Astrocyte (in vitro differentiated cells and primary cell): ENCODE measurements around the gene HMG20A. TPM values are rescaled to one million over a fixed set of nuclear protein-coding genes. Genes with fewer than 3 reads are reported as not detected.
A peak's percentile ranks its signal among the peaks of the same experiment; 100 is the strongest.

Experiments
- DNase-seq: peaks from one replicate; pipeline ENCODE4 v3.0.0-alpha.2; 2010; ENCODE audit warnings: low read depth
- FAIRE-seq: peaks from 2 replicates; lab custom pipeline; 2011; peaks lifted over from hg19 to GRCh38; lab: Jason Lieb, UNC
- H2AFZ ChIP-seq: 2 replicates; pipeline ENCODE4 v1.6.0; 2012; ENCODE audit warnings: low read depth, low read length, inconsistent platforms
- H3K27ac ChIP-seq: 2 replicates; pipeline ENCODE4 v1.5.1; 2011; ENCODE audit warnings: low read depth, low read length, inconsistent platforms
- H3K27me3 ChIP-seq: 2 replicates; pipeline ENCODE4 v1.6.0; 2011; ENCODE audit warnings: low read length, inconsistent platforms; ENCODE audit not compliant: insufficient read depth
- H3K36me3 ChIP-seq: 2 replicates; pipeline ENCODE4 v1.5.1; 2011; ENCODE audit warnings: low read length, inconsistent platforms; ENCODE audit not compliant: insufficient read depth
- H3K4me1 ChIP-seq: 2 replicates; pipeline ENCODE4 v1.5.1; 2011; ENCODE audit warnings: low read length, inconsistent platforms; ENCODE audit not compliant: insufficient read depth
- H3K4me2 ChIP-seq: 2 replicates; pipeline ENCODE4 v1.6.0; 2012; ENCODE audit warnings: low read length, inconsistent platforms
- H3K4me3 ChIP-seq: 2 replicates; pipeline ENCODE4 v1.5.1; 2011; ENCODE audit warnings: low read depth, mild to moderate bottlenecking, low read length, inconsistent platforms; ENCODE audit not compliant: insufficient read depth
- H3K79me2 ChIP-seq: 2 replicates; pipeline ENCODE4 v1.6.0; 2012; ENCODE audit warnings: mild to moderate bottlenecking, low read length, inconsistent platforms; ENCODE audit not compliant: insufficient read depth
- H3K9ac ChIP-seq: 2 replicates; pipeline ENCODE4 v1.6.0; 2012; ENCODE audit warnings: mild to moderate bottlenecking, low read length, inconsistent platforms
- H3K9me3 ChIP-seq: 2 replicates; pipeline ENCODE4 v1.5.1; 2012; ENCODE audit warnings: low read depth, mild to moderate bottlenecking, low read length, inconsistent platforms; ENCODE audit not compliant: insufficient read depth
- H4K20me1 ChIP-seq: 2 replicates; pipeline ENCODE4 v1.6.0; 2012; ENCODE audit warnings: low read length, inconsistent platforms; ENCODE audit not compliant: insufficient read depth
- H3K27ac Mint-ChIP-seq: one replicate; pipeline ENCODE4 v1.8.0; 2021; ENCODE audit warnings: mild to moderate bottlenecking, mixed read lengths; ENCODE audit not compliant: unreplicated experiment
- H3K27me3 Mint-ChIP-seq: one replicate; pipeline ENCODE4 v1.8.0; 2021; ENCODE audit warnings: low read depth, mixed read lengths; ENCODE audit not compliant: unreplicated experiment
- H3K36me3 Mint-ChIP-seq: one replicate; pipeline ENCODE4 v1.8.0; 2021; ENCODE audit warnings: low read depth, mixed read lengths; ENCODE audit not compliant: unreplicated experiment
- H3K4me1 Mint-ChIP-seq: one replicate; pipeline ENCODE4 v1.8.0; 2021; ENCODE audit warnings: low read depth, mixed read lengths; ENCODE audit not compliant: unreplicated experiment
- H3K4me3 Mint-ChIP-seq: one replicate; pipeline ENCODE4 v1.8.0; 2021; ENCODE audit warnings: mild to moderate bottlenecking, moderate library complexity, mixed read lengths; ENCODE audit not compliant: unreplicated experiment
- H3K9me3 Mint-ChIP-seq: one replicate; pipeline ENCODE4 v1.8.0; 2021; ENCODE audit warnings: mild to moderate bottlenecking, mixed read lengths; ENCODE audit not compliant: unreplicated experiment
- EZH2 ChIP-seq: IDR thresholded peaks from 2 replicates; pipeline ENCODE4 v1.6.1; 2012; ENCODE audit warnings: mild to moderate bottlenecking, low read length, inconsistent platforms; ENCODE audit not compliant: insufficient read depth
- total RNA-seq: library from RNA; stranded (reverse); gene quantifications from 2 replicates; pipeline ENCODE4 v1.2.1, GENCODE V29; 2021
- TF ChIP-seq, protein P1 (sequence below): IDR thresholded peaks from 2 replicates; pipeline ENCODE4 v1.5.1; 2011; ENCODE audit warnings: low read depth, mild to moderate bottlenecking, inconsistent platforms, low read length, moderate library complexity; ENCODE audit not compliant: insufficient read depth

Gene HMG20A
- total RNA-seq, 1 donor from 2014 or later: 47.4 TPM

DNA sequence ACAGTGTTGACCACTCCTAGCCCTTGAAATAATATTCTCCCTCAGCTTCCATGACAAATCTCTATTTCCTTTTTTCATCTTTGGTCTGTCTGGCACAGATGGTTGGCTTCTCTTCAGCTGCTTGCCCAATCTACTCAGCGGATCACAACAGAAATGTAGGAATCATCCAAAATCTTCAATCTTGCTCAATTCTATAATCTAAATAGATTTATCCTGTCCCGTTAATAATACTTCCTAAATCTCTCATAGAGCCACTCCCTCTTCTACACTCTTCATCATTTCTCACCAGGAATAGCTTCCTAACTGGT lies 4.6 kb upstream of the HMG20A start:
- Histone ChIP-seq H3K9ac (no peak overlapping the region), H3K27me3 (no peaks in the 10 kb centered on the region), H3K4me1 (peaks cover 12% of the 10 kb centered on the region), H3K4me2 (no peak overlapping the region), H2AFZ (no peak overlapping the region), H3K9me3 (no peaks in the 10 kb centered on the region), H3K79me2 (peaks cover 89% of the 10 kb centered on the region), H3K27ac (no peak overlapping the region), H4K20me1 (peaks cover 66% of the 10 kb centered on the region), H3K36me3 (no peaks in the 10 kb centered on the region), H3K4me3 (no peak overlapping the region)
- Mint-ChIP-seq H3K36me3 (no peaks in the 10 kb centered on the region), H3K27ac (no peak overlapping the region), H3K4me3 (no peak overlapping the region), H3K4me1 (peaks cover 14% of the 10 kb centered on the region), H3K27me3 (no peaks in the 10 kb centered on the region), H3K9me3 (no peaks in the 10 kb centered on the region)
- no peak for TF ChIP-seq EZH2
- TF ChIP-seq, protein P1, sequence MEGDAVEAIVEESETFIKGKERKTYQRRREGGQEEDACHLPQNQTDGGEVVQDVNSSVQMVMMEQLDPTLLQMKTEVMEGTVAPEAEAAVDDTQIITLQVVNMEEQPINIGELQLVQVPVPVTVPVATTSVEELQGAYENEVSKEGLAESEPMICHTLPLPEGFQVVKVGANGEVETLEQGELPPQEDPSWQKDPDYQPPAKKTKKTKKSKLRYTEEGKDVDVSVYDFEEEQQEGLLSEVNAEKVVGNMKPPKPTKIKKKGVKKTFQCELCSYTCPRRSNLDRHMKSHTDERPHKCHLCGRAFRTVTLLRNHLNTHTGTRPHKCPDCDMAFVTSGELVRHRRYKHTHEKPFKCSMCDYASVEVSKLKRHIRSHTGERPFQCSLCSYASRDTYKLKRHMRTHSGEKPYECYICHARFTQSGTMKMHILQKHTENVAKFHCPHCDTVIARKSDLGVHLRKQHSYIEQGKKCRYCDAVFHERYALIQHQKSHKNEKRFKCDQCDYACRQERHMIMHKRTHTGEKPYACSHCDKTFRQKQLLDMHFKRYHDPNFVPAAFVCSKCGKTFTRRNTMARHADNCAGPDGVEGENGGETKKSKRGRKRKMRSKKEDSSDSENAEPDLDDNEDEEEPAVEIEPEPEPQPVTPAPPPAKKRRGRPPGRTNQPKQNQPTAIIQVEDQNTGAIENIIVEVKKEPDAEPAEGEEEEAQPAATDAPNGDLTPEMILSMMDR: no peak
- no peak for FAIRE-seq
- peak; percentile 36 for DNase-seq

DNA sequence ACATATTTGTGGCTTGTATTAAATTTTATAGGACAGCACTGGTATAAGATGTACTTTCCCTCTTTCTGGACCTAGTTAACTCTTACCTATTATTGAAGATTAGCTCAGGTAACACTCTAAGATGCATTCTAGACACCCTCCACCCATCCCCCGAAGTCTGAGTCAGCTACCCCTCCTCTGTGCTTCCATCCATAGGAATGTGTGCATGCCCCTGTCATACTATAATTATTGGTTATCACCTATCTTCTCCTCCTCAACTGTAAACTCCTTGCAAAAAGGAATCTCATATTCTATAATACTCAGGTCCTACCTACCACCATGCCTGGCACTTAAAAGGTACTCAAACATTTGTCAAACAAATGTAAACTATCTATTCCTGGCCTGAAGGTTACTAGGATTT lies 3.7 kb upstream of the HMG20A start:
- Mint-ChIP-seq H3K27ac (no peak overlapping the region), H3K9me3 (no peaks in the 10 kb centered on the region), H3K4me1 (peaks cover 14% of the 10 kb centered on the region), H3K4me3 (no peak overlapping the region), H3K27me3 (no peaks in the 10 kb centered on the region), H3K36me3 (no peaks in the 10 kb centered on the region)
- Histone ChIP-seq H3K27me3 (no peaks in the 10 kb centered on the region), H2AFZ (no peak overlapping the region), H3K9ac (no peak overlapping the region), H3K4me3 (no peak overlapping the region), H3K79me2 (peaks cover 89% of the 10 kb centered on the region), H3K9me3 (no peaks in the 10 kb centered on the region), H3K27ac (no peak overlapping the region), H3K4me1 (peaks cover 19% of the 10 kb centered on the region), H3K4me2 (peak overlapping the region; percentile 26), H3K36me3 (no peaks in the 10 kb centered on the region), H4K20me1 (peaks cover 58% of the 10 kb centered on the region)
- DNase-seq: no peak
- TF ChIP-seq, protein P1: no peak
- TF ChIP-seq EZH2: no peak
- no peak for FAIRE-seq

DNA sequence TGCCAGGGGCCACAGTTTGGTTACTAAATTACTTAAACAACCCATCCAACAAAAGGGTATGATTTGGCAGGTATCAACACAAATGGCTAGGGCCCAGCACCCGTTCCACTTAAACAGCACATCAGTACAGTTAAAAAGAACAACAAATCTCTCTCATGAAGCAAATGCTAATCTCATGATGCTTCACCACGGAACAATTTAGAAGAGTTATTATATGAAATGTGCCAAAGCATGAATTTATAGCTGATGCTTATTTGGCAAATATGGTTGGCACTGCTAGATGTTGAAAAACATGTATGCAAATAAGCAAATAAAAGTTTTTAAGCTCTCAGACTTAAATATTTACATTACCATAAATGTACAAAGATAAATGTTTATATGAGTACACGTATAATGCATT lies 3.1 kb upstream of the HMG20A start:
- H3K9me3 ChIP-seq: no peaks in the 10 kb centered on the region
- H3K27me3 Mint-ChIP-seq: no peaks in the 10 kb centered on the region
- H3K4me1 ChIP-seq: peaks cover 19% of the 10 kb centered on the region
- no peaks in the 10 kb centered on the region for H3K36me3 ChIP-seq
- no peak overlapping the region for H2AFZ ChIP-seq
- DNase-seq (peak; percentile 13), FAIRE-seq (no peak)
- no peaks in the 10 kb centered on the region for H3K27me3 ChIP-seq
- no peak overlapping the region for H3K27ac Mint-ChIP-seq
- peak overlapping the region; percentile 85 for H3K4me2 ChIP-seq
- TF ChIP-seq EZH2: no peak
- TF ChIP-seq, protein P1: no peak
- H3K9ac ChIP-seq: peak overlapping the region; percentile 96
- H3K36me3 Mint-ChIP-seq: no peaks in the 10 kb centered on the region
- H3K27ac ChIP-seq: peak overlapping the region; percentile 88
- no peaks in the 10 kb centered on the region for H3K9me3 Mint-ChIP-seq
- H3K4me3 Mint-ChIP-seq: peak overlapping the region; percentile 94
- peaks cover 51% of the 10 kb centered on the region for H4K20me1 ChIP-seq
- H3K4me3 ChIP-seq: peak overlapping the region; percentile 81
- H3K4me1 Mint-ChIP-seq: peaks cover 14% of the 10 kb centered on the region
- H3K79me2 ChIP-seq: peaks cover 87% of the 10 kb centered on the region
